Ishikawa (cell line): ENCODE data around the gene PARP9.

Experiments
- CEBPB ChIP-seq: IDR thresholded peaks from 2 replicates; pipeline ENCODE4 v1.6.1; 2012
- CREB1 ChIP-seq: IDR thresholded peaks from 2 replicates; pipeline ENCODE4 v1.6.1; 2012; ENCODE audit warnings: low read depth
- EGR1 ChIP-seq: IDR thresholded peaks from 2 replicates; pipeline ENCODE4 v1.6.1; 2012
- EP300 ChIP-seq: IDR thresholded peaks from 2 replicates; pipeline ENCODE4 v1.6.1; 2012; ENCODE audit warnings: borderline replicate concordance
- FOXM1 ChIP-seq: IDR thresholded peaks from 2 replicates; pipeline ENCODE4 v1.6.1; 2012; ENCODE audit warnings: low read depth, borderline replicate concordance
- NFIC ChIP-seq: IDR thresholded peaks from 2 replicates; pipeline ENCODE4 v1.6.1; 2012
- RAD21 ChIP-seq: IDR thresholded peaks from 2 replicates; pipeline ENCODE4 v1.6.1; 2012; ENCODE audit warnings: low read depth
- TAF1 ChIP-seq: IDR thresholded peaks from 2 replicates; pipeline ENCODE4 v1.6.1; 2012; ENCODE audit warnings: low read depth, mild to moderate bottlenecking
- TCF12 ChIP-seq: IDR thresholded peaks from 2 replicates; pipeline ENCODE4 v1.6.1; 2012; ENCODE audit warnings: low read depth
- TEAD4 ChIP-seq: IDR thresholded peaks from 2 replicates; pipeline ENCODE4 v1.6.1; 2012
- USF1 ChIP-seq: IDR thresholded peaks from 2 replicates; pipeline ENCODE4 v1.6.1; 2012
- YY1 ChIP-seq: IDR thresholded peaks from 2 replicates; pipeline ENCODE4 v1.6.1; 2012; ENCODE audit warnings: low read depth
- ZBTB7A ChIP-seq: IDR thresholded peaks from 2 replicates; pipeline ENCODE4 v1.6.1; 2012; ENCODE audit warnings: low read depth
- TF ChIP-seq, protein P1 (sequence below): IDR thresholded peaks from 2 replicates; pipeline ENCODE4 v1.6.1; 2012; ENCODE audit warnings: low read depth, mild to moderate bottlenecking
- TF ChIP-seq, protein P2 (sequence below): IDR thresholded peaks from 2 replicates; pipeline ENCODE4 v1.6.1; 2012

PARP9 gene

GRCh38 chr3:122598556-122598955 is 34.5 kb upstream of the PARP9 start:
- TF ChIP-seq TCF12 (no peak), CEBPB (no peak), TAF1 (no peak), EP300 (no peak), NFIC (no peak), USF1 (no peak), YY1 (no peak), FOXM1 (no peak), ZBTB7A (no peak), CREB1 (no peak), TEAD4 (no peak), RAD21 (no peak), EGR1 (no peak)
- TF ChIP-seq, protein P1, sequence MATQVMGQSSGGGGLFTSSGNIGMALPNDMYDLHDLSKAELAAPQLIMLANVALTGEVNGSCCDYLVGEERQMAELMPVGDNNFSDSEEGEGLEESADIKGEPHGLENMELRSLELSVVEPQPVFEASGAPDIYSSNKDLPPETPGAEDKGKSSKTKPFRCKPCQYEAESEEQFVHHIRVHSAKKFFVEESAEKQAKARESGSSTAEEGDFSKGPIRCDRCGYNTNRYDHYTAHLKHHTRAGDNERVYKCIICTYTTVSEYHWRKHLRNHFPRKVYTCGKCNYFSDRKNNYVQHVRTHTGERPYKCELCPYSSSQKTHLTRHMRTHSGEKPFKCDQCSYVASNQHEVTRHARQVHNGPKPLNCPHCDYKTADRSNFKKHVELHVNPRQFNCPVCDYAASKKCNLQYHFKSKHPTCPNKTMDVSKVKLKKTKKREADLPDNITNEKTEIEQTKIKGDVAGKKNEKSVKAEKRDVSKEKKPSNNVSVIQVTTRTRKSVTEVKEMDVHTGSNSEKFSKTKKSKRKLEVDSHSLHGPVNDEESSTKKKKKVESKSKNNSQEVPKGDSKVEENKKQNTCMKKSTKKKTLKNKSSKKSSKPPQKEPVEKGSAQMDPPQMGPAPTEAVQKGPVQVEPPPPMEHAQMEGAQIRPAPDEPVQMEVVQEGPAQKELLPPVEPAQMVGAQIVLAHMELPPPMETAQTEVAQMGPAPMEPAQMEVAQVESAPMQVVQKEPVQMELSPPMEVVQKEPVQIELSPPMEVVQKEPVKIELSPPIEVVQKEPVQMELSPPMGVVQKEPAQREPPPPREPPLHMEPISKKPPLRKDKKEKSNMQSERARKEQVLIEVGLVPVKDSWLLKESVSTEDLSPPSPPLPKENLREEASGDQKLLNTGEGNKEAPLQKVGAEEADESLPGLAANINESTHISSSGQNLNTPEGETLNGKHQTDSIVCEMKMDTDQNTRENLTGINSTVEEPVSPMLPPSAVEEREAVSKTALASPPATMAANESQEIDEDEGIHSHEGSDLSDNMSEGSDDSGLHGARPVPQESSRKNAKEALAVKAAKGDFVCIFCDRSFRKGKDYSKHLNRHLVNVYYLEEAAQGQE: no peak
- TF ChIP-seq, protein P2, sequence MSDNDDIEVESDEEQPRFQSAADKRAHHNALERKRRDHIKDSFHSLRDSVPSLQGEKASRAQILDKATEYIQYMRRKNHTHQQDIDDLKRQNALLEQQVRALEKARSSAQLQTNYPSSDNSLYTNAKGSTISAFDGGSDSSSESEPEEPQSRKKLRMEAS: no peak

DNA sequence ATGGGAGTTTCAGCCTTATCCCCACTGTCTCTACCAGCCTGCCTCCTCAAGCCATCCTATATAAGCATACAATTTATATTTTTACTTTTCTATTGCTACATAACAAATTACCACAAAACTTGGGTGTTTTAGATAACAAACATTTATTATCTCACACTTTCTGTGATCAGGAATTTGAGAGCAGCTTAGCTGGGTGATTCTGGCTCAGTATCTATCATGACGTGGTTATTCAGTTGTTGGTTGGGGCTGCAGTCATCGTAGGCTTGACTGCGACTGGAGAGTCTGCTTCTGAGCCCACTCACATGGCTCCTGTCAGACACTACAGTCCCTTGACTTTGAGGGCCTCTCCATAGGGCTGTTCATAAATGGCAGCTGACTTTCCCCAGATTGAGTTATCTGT is 34.1 kb upstream of the PARP9 start:
- TF ChIP-seq CEBPB (no peak), USF1 (no peak), TAF1 (no peak), FOXM1 (no peak), RAD21 (no peak), ZBTB7A (no peak)
- TF ChIP-seq, protein P1: no peak

GRCh38 chr3:122594025-122594424 is 29.9 kb upstream of the PARP9 start:
- TF ChIP-seq EGR1: no peak
- no peak for TF ChIP-seq TAF1
- no peak for TF ChIP-seq TCF12
- TF ChIP-seq NFIC: no peak
- TF ChIP-seq CREB1: no peak
- no peak for TF ChIP-seq EP300
- TF ChIP-seq FOXM1: no peak
- no peak for TF ChIP-seq TEAD4
- TF ChIP-seq RAD21: no peak
- TF ChIP-seq, protein P2: no peak
- no peak for TF ChIP-seq YY1
- no peak for TF ChIP-seq ZBTB7A
- no peak for TF ChIP-seq CEBPB
- TF ChIP-seq, protein P1: no peak
- TF ChIP-seq USF1: no peak

- TF ChIP-seq EP300 (no peak), ZBTB7A (no peak), FOXM1 (no peak), TCF12 (no peak), YY1 (no peak), TAF1 (no peak), USF1 (no peak), EGR1 (no peak), TEAD4 (no peak), CREB1 (no peak), NFIC (no peak), RAD21 (no peak), CEBPB (no peak)
- TF ChIP-seq, protein P2: no peak
- TF ChIP-seq, protein P1: no peak
Observed at GRCh38 chr3:122590610-122591009, 26.5 kb upstream of the PARP9 start.
